HL-60 (cell line): Measurements from ENCODE around the gene PAAF1.
A peak's percentile ranks its signal among the peaks of the same experiment; 100 is the strongest.

ENCODE experiments used
- CTCF ChIP-seq: IDR thresholded peaks from one replicate; pipeline ENCODE4 v1.5.1; 2011; ENCODE audit warnings: low read length, control low read depth, inconsistent platforms; ENCODE audit not compliant: insufficient read depth
- GABPA ChIP-seq: IDR thresholded peaks from 2 replicates; pipeline ENCODE4 v1.6.1; 2012; ENCODE audit warnings: low read depth
- POLR2AphosphoS5 ChIP-seq: IDR thresholded peaks from 2 replicates; pipeline ENCODE4 v1.6.1; 2012; ENCODE audit warnings: low read depth
- REST ChIP-seq: IDR thresholded peaks from 2 replicates; pipeline ENCODE4 v1.6.1; 2012; ENCODE audit warnings: low read depth; ENCODE audit not compliant: insufficient replicate concordance

GRCh38 chr11:73972187-73972586, 95.4 kb downstream of the PAAF1 start:
- TF ChIP-seq CTCF (no peak), GABPA (no peak), POLR2AphosphoS5 (peak; percentile 36), REST (no peak)
